GM12878 (cell line): ENCODE data around the gene TESK2. TPM values are rescaled to one million over a fixed set of nuclear protein-coding genes. Genes with fewer than 3 reads are reported as not detected.

Experiments used
- ATAC-seq: fragments of 200-7000 bp; cut with Tn5 transposase; 3 replicates; pipeline ENCODE4 v1.9.1; 2020; ENCODE audit warnings: mild to moderate bottlenecking, moderate library complexity
- BruUV-seq: library from RNA; stranded (reverse); fragments of 400-500 nt; replicated peaks from 2 replicates; lab custom pipeline; 2021; lab: Mats Ljungman, UMichigan
- CTCF ChIA-PET: fragments of 300-600 bp; sonication (Branson Sonifier 250); formaldehyde crosslinking; extraction: SDS; loops from one replicate; lab custom pipeline; 2021; ENCODE audit warnings: inconsistent platforms; lab: Yijun Ruan, JAX
- POLR2A ChIA-PET: fragments of 350-600 bp; formaldehyde crosslinking; extraction: SDS; loops from one replicate; lab custom pipeline; 2021; ENCODE audit warnings: inconsistent platforms; lab: Charles Lee
- RAD21 ChIA-PET: fragments of 300-600 bp; sonication (Branson Sonifier 250); formaldehyde crosslinking; loops from one replicate; lab custom pipeline; 2023; ENCODE audit warnings: antibody characterized with exemption; ENCODE audit not compliant: unreplicated experiment; lab: Charles Lee
- SMC1A ChIA-PET: fragments of 300-600 bp; sonication (Branson Sonifier 250); formaldehyde crosslinking; loops from one replicate; lab custom pipeline; 2023; ENCODE audit not compliant: unreplicated experiment, uncharacterized antibody; lab: Charles Lee
- DNase-seq: peaks from one replicate; pipeline ENCODE4 v3.0.0-alpha.2; 2011; ENCODE audit warnings: low read depth, low spot score
- FAIRE-seq: peaks from 3 replicates; lab custom pipeline; 2011; peaks lifted over from hg19 to GRCh38; lab: Jason Lieb, UNC
- H2AFZ ChIP-seq: 2 replicates; pipeline ENCODE4 v1.6.0; 2011; ENCODE audit warnings: low read depth, low read length, control low read depth; ENCODE audit not compliant: control insufficient read depth
- H3K27ac ChIP-seq: 2 replicates; pipeline ENCODE4 v1.5.1; 2011; ENCODE audit warnings: control low read depth; ENCODE audit not compliant: control insufficient read depth, insufficient read depth
- H3K27me3 ChIP-seq, 2 experiments: replicated peaks in 1 of 2; 2 replicates each; pipeline versions ENCODE4 v1.6.0 to v1.6.1; 2011; ENCODE audit warnings: low read length in 1 of 2; ENCODE audit not compliant: control insufficient read depth in 2 of 2, insufficient read depth in 2 of 2
- H3K36me3 ChIP-seq, 2 experiments: 2 replicates each; pipeline ENCODE4 v1.5.1; 2011; ENCODE audit warnings: low read length in 1 of 2; ENCODE audit not compliant: control insufficient read depth in 2 of 2, insufficient read depth in 2 of 2
- H3K4me1 ChIP-seq: 2 replicates; pipeline ENCODE4 v1.6.1; 2011; ENCODE audit warnings: mild to moderate bottlenecking, low read length, moderate library complexity, mixed read lengths; ENCODE audit not compliant: control insufficient read depth, insufficient read depth
- H3K4me2 ChIP-seq: 2 replicates; pipeline ENCODE4 v1.6.0; 2011; ENCODE audit warnings: control low read depth; ENCODE audit not compliant: control insufficient read depth, insufficient read depth
- H3K4me3 ChIP-seq: fragments of 200-600 bp; sonication (generic); 2 replicates; pipeline ENCODE4 v1.5.1; 2016
- H3K79me2 ChIP-seq: 2 replicates; pipeline ENCODE4 v1.6.0; 2011; ENCODE audit warnings: low read length; ENCODE audit not compliant: control insufficient read depth, insufficient read depth
- H3K9ac ChIP-seq: 2 replicates; pipeline ENCODE4 v1.8.0; 2011; ENCODE audit warnings: low read length, control low read depth, mixed read lengths; ENCODE audit not compliant: control insufficient read depth, insufficient read depth
- H3K9me3 ChIP-seq: replicated peaks from 3 replicates; pipeline ENCODE4 v1.5.1; 2011; ENCODE audit warnings: mild to moderate bottlenecking, low read length; ENCODE audit not compliant: control insufficient read depth, insufficient read depth
- H4K20me1 ChIP-seq: 2 replicates; pipeline ENCODE4 v1.6.0; 2011; ENCODE audit not compliant: control insufficient read depth, insufficient read depth
- DPF2 ChIP-seq: fragments of 450-650 bp; IDR thresholded peaks from 2 replicates; pipeline ENCODE4 v1.6.1; 2017; ENCODE audit warnings: mild to moderate bottlenecking
- KLF5 ChIP-seq: fragments of 450-650 bp; IDR thresholded peaks from 2 replicates; pipeline ENCODE4 v1.6.1; 2014; ENCODE audit warnings: mild to moderate bottlenecking; ENCODE audit not compliant: partially characterized antibody
- MEF2A ChIP-seq: IDR thresholded peaks from 2 replicates; pipeline ENCODE4 v1.6.1; 2011; ENCODE audit warnings: low read depth, mild to moderate bottlenecking, low read length, moderate library complexity; ENCODE audit not compliant: insufficient read depth
- NFYA ChIP-seq: IDR thresholded peaks from 2 replicates; pipeline ENCODE4 v1.6.1; 2011; ENCODE audit warnings: low read depth, mild to moderate bottlenecking, low read length, improper control_type of control experiment, borderline replicate concordance
- PAX5 ChIP-seq: IDR thresholded peaks from 2 replicates; pipeline ENCODE4 v1.6.1; 2011; ENCODE audit warnings: low read depth, low read length, borderline replicate concordance
- PBX3 ChIP-seq: IDR thresholded peaks from 2 replicates; pipeline ENCODE4 v1.6.1; 2011; ENCODE audit warnings: mild to moderate bottlenecking, low read depth, low read length, moderate library complexity; ENCODE audit not compliant: insufficient replicate concordance
- POLR2A ChIP-seq: IDR thresholded peaks from 2 replicates; pipeline ENCODE4 v1.6.1; 2011; ENCODE audit warnings: low read depth, mild to moderate bottlenecking, low read length
- SMC3 ChIP-seq: IDR thresholded peaks from 2 replicates; pipeline ENCODE4 v1.6.1; 2011; ENCODE audit warnings: low read length, improper control_type of control experiment, borderline replicate concordance
- SPI1 ChIP-seq: IDR thresholded peaks from 2 replicates; pipeline ENCODE4 v1.6.1; 2011; ENCODE audit warnings: low read depth, mild to moderate bottlenecking, low read length, moderate library complexity, borderline replicate concordance; ENCODE audit not compliant: insufficient read depth
- WGBS: methylation state at CpG from one replicate; pipeline ENCODE4 v1.1.6; 2016; ENCODE audit warnings: low lambda C conversion rate; ENCODE audit not compliant: insufficient replicate concordance, insufficient coverage; ENCODE audit errors: missing lambda C conversion rate; 5-methylcytosine and 5-hydroxymethylcytosine counted together
- in situ Hi-C: fragments of 300-500 bp; cut with MboI; formaldehyde crosslinking; loops from 9 replicates; pipeline ENCODE4 v1.14.3; 2018; ENCODE audit warnings: mixed read lengths
- intact Hi-C: fragments of 100-400 bp; cut with micrococcal nuclease; formaldehyde crosslinking; loops from one replicate; pipeline ENCODE4 v1.14.2; 2022; ENCODE audit not compliant: unreplicated experiment
- polyA plus RNA-seq, 11 experiments: library from polyadenylated mRNA; depleted of rRNA in 4 of 11; unstranded in 6 of 11; stranded (reverse) in 5 of 11; fragments of >200 nt; fragmentation: Nextera tagmentation in 4 of 11; fragmentation: Illumina TruSeq in 1 of 11; extraction: Ambion mirVana in 4 of 11; extraction: Trizol in 1 of 11; gene quantifications; 1 replicate in 1 of 11; 2 replicates in 10 of 11; pipeline versions ENCODE4 v1.2.1 to v1.2.3, GENCODE V29; 2011 to 2016; ENCODE audit warnings: inconsistent platforms in 2 of 11, missing spikeins in 2 of 11, low read depth in 1 of 11
- total RNA-seq, 4 experiments: library from RNA; depleted of rRNA in 3 of 4; stranded (reverse); fragments of >200 nt in 3 of 4; fragmentation: Illumina TruSeq in 1 of 4; extraction: Trizol in 1 of 4; gene quantifications; 2 replicates each; pipeline versions ENCODE4 v1.2.1 to v1.2.3, GENCODE V29; 2013 to 2021

Gene TESK2
- total and polyA plus RNA-seq, 10 of the 15 experiments (the other 5 are each of a cell fraction or from before 2014, with no cell fraction given) = 2.2 to 10.0 (median 5.7) TPM

GRCh38 chr1:45337630-45338325 is 153.2 kb downstream of the TESK2 start:
- ChIA-PET CTCF (interaction anchor here (1.6 to 5.2 kb wide), 5 partner anchors 11 to 326 kb away, joined by 5 to 42 read pairs (median 9); partner anchors contain the start of genes HECTD3, HPDL and UROD), POLR2A (interaction anchor here (0.8 to 5.4 kb wide), 3 partner anchors 11 to 249 kb away, joined by 3 to 45 read pairs (median 7); partner anchors contain the start of gene HPDL), SMC1A (interaction anchor here (1.1 to 7.9 kb wide), 6 partner anchors 11 to 325 kb away, joined by 3 to 73 read pairs (median 6); partner anchors contain the start of genes HPDL, TESK2 and UROD), RAD21 (interaction anchor here (1.7 to 4.1 kb wide), 2 partner anchors 31 to 325 kb away, joined by 8 to 50 read pairs; partner anchors contain the start of genes HECTD3 and UROD)
- Histone ChIP-seq H3K9me3 (no peaks in the 10 kb centered on the region), H3K4me3 (no peak overlapping the region), H3K27ac (no peak overlapping the region), H3K9ac (no peak overlapping the region), H3K27me3 (no peaks in the 10 kb centered on the region), H2AFZ (no peak overlapping the region), H3K36me3 (peaks cover 11 to 13% of the 10 kb centered on the region in 2 experiments), H3K4me2 (no peak overlapping the region), H4K20me1 (no peaks in the 10 kb centered on the region), H3K4me1 (peaks cover 11% of the 10 kb centered on the region), H3K79me2 (peaks cover 38% of the 10 kb centered on the region)
- no TSS peak for BruUV-seq
- DNase-seq = no peak
- no peak for ATAC-seq
- intact Hi-C loops (no loop called here), in situ Hi-C loops (no loop called here)
- FAIRE-seq = no peak
- TF ChIP-seq NFYA (no peak), KLF5 (no peak), SPI1 (no peak), DPF2 (no peak), PBX3 (no peak), MEF2A (no peak), POLR2A (no peak), PAX5 (0 out of 2 replicates have a peak, but pooled peaks have one; percentile 9), SMC3 (no peak)
- WGBS = 82% methylated on average over 3 of the region's 3 CpGs
